Activated CD4-positive, CD25-positive, alpha-beta regulatory T cell treated with anti-CD3 and anti-CD28 coated beads, Interleukin-2, amount 50 U/mL, for 72 hours (primary cell): Measurements from ENCODE around the gene CHST2.

ENCODE experiments used
- DNase-seq: peaks from one replicate; pipeline ENCODE4 v3.0.0; 2021

CHST2 gene

GRCh38 chr3:143170074-143170473 is 50.5 kb downstream of the CHST2 start:
- DNase-seq, result no peak

- no peak for DNase-seq
Observed at GRCh38 chr3:143170676-143171075, 51.1 kb downstream of the CHST2 start.

GRCh38 chr3:143171141-143171980 is 51.8 kb downstream of the CHST2 start:
- no peak for DNase-seq

- DNase-seq, result no peak
Observed at GRCh38 chr3:143172062-143172794, 52.7 kb downstream of the CHST2 start.

- DNase-seq, result no peak
Observed at GRCh38 chr3:143172795-143173145, 53.2 kb downstream of the CHST2 start.

- DNase-seq, result no peak
Observed at GRCh38 chr3:143173242-143173641, 53.7 kb downstream of the CHST2 start.
